ENCODE measurements around the gene NOL4L.

The NOL4L gene

DNA sequence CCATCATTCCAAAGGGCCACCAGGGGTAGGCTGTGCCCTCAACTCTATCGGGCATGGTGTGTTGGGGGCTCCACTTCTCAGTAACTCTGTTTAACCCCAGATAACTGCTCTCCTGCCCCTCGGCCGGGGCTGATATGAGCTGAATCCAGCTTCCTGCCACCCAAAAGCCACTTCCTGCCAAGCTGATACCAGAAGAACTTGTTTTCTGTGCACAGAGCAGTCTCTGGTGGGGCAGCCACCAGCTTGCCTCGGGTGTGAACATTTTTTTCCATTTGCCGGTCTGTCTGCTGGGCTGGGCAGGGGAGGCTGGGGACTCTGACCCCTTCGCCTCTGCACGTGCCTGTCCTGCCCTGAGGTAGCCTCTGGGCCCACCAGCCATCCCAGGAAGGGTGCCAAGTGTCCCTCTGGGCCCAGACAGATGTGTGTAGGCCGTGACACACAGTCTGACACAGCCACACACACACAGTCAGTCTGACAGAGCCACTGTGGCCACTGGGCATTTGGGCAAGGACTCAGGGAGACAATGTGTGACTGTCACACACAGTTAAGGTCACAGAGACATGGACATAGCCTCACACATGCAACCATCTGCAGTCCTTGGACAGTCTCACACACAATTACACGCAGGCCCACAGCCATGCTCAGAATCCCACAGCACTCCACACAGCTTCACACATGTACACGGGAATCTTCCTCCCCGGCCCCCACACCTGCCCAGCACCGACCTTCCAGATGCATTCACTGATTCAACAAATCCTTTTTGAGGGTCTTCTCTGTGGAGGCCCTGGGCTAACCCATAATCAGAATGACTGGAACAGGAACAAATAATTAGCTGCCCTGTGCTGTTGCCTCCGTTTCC, 45.1 kb downstream of the NOL4L start:
- peak in 1 of 2 experiments; percentile 54 for DNase-seq (ENCODE audit: low read depth in 2 of 2)

DNA sequence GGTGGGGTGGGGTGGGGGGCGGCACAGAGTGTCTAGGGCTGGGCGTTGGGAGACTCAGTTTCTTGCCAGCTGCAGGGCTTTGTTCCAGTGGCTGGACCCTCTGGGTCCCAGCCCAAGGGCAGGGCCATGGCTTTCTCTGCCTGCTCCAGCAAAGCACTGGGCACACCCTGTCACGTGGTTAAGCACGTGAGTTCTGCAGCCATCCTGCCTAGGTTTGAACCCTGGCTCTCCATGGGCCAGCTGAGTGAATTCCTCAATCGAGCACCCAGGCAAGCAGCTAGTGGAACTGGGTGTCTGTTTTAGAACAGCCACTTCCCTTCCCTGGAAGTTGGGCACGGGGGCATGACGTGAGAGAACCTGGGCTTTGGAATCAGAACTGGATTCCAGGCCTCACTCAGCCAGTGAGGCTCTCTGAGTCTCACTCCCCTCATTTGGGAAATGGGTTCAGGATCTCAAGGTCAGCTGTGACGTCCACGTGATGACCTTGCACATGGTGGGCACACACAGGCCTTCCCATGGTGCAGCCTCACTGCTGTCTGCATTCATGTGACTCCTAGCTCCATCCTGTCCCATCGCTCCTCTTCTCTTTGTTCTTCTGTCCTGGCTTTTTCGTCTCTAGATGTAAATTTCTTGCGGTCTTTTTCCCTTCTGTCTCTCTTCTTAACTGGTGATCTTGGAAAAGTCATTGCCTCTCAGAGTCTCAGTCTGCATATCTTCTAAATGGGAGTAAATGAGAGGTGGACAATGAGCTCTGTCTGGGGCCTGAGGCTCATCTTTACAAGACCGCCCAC, 45.9 kb downstream of the NOL4L start:
- DNase-seq (ENCODE audit: low read depth in 2 of 2): no peak

DNA sequence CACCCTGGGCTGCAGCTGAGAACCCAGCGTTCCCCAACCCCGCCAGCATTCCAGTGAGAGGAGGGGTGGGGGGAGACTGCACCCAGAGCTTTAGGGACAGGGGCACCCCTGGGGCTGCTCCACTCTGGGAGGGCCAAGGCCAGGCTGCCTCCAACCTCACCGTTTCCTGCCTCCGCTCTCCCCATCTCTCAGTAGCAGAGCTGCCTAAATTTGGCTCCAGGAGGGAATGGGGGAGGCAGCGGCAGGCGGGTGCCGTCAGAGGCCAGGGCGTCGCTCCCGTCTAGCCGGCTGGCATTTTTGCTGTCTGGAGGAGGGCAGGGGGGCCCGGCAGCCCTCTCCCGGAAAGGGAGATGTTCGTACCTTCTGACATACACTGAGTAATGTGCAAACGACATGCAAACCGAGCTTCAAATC, 46.6 kb downstream of the NOL4L start:
- DNase-seq (ENCODE audit: low read depth in 2 of 2): no peak

DNA sequence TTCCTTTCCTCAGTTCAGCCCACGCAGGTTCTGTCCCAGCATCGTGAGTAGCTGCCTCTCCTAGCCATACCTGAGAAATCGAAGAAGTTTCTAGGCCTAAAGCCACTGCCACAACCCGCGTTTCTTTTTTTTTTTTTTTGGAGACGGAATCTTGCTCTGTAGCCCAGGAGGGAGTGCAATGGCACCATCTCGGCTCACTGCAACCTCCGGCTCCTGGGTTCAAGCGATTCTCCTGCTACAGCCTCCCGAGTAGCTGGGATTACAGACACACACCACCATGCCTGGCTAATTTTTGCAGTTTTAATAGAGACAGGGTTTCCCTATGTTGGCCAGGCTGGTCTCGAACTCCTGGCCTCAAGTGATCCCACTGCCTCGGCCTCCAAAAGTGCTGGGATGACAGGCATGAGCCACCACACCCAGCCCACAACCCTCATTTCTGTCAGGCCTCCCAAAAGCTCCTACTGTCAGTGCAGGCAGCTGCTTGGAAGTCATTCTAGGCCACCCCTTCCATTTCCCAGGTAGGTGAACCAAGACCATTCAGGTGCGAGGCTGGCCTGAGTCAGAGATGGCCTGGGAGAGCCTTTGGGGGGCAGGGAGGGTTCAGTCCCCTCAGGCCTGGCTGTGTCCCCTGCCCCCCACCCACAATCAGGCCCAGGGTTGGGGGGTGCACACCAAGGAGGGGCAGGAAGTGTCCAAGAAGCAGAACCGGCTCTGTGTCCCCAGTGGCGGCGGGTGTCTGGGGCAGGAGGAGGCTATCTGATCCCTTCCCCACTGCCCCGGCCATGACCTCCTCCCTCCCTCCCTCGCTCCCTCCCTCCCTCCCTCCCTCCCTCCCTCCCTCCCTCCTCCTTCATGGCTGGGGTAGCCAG, 47.2 kb downstream of the NOL4L start:
- DNase-seq (ENCODE audit: low read depth in 2 of 2): no peak

DNA sequence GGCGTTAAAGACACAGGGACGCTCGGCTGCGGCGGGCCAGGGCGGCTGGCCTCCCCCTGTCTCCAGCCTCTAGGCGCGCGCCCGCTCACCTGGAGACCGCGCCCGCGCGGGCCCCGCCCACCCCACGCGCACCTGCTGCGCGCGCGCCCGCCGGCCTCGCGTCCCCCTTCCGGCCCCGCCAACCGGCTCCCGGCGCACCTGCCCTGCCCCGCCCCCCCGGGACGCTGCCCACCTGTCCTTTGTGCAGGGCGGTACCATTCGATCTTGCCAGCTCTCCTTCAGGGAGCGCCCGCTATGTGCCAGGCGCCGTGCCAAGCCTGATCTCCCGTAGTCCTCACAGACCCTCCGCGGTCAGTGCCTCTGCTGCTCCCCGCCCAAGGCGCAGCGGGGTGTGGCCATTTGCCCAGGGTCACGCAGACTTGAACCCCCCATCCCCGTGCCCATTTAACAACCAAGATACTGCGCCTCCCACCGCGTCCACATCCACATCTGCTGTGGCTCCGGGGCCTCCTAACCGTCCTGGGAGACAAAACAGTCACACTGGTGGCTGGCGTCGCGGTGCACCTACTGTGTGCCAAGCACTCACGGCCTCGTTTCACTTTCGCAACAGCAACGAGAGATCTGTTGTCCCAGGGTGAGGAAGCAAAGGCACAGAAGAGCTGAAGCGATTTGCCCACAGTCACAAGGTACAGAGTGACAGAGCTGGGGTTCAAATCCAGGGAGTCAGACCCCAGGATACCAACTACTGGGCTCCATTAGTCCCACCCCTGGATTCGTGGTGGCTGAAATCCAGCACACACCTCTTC, 48.1 kb downstream of the NOL4L start:
- no peak for DNase-seq (ENCODE audit: low read depth in 2 of 2)

DNA sequence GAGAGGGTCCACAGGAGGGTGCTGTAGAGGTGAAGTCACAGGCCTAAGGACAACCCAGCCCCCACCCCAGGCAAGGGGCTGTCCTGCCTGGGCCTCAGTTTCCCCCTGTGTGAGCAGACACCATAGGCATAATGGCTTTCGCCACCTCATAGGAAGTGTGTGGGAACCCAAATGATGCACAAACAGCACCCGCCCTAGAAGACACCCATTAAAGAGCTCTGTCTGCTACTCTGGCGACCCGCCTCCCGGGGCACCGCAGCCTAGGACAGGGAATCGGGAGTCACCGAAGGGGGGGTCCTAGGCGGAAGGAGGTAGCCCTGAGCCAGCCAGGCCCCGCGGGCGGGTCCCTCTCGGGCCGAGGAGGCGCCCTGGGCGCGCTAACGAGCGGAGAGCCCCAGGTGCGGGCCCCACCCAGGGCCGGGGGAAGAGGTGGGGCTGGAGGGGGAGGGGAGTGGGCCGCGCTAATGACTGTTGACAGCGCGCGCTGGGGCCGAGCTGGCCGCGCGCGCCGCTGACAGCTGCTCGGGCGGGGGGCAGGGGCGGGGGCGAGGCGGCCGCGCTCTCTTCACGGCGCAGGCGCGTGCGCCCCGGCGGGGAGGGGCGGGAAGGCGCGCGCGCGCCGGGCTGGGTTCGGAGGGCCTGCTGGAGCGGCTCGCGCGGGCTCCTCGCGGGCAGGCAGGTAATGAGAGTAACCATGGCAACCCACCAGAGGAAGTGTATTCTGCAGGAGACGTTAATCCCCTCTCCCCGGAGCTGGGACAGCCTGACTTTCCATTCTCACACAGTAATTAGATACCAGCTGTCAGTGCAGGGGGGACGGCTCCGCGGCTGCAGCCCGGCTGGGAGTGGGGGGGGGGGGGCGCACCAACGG, 48.9 kb downstream of the NOL4L start:
- no peak for DNase-seq (ENCODE audit: low read depth in 2 of 2)

DNA sequence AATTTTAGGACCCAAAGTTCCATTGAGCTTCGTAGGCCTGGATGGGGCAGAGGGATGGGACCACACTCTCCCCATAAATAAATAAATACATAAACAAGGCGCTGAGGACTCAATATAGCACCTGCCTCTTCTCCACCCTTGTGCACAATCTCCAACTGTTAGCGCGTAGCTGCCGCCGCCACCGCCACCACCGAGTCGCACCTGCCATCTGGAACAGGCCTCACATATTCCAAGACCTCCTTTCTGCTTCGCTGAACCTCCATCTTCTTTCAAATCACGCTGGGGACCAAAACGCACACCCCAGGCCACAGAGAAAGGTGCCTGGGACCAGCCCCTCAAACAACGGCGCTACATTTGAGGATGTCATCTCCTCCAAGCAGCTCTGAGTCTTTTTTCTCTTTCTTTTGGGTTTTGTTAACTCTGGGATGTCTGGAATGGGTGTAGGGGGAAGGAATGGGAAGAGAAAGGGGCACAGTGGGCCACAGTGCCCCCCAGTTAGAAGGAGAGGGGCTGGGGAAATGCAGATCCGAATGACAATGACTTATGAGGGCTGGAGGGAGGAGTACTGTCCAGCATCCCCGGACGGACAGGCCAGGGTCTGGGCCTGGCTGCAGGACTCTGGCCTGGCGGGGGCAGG, 49.7 kb downstream of the NOL4L start:
- DNase-seq (ENCODE audit: low read depth in 2 of 2): no peak

DNA sequence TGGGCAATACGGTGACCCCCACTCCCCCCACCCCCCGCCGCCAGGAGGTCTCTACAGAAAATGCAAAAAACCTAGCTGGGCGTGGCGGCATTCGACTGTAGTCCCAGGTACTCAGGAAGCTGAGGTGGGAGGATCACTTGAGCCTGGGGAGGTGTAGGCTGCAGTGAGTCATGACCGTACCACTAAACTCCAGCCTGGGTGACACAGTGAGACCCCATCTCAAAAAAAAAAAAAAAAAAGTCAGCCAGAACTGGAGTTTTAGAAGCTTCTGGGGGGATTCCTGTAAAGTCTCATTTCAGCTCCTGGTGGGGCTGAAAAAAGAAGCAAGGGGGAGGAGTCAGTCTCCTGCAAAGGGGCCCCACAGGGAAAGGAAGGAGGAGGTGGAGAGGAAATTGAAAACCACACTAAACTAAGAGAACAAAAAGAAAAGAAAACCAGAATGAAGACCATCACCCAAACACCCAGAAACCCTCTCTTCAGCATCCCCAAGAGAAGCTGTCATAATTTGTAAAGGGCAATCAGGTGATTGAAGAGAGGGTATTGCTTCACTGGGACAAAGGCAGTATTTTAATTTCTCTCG, 50.4 kb downstream of the NOL4L start:
- DNase-seq (ENCODE audit: low read depth in 2 of 2): no peak

DNA sequence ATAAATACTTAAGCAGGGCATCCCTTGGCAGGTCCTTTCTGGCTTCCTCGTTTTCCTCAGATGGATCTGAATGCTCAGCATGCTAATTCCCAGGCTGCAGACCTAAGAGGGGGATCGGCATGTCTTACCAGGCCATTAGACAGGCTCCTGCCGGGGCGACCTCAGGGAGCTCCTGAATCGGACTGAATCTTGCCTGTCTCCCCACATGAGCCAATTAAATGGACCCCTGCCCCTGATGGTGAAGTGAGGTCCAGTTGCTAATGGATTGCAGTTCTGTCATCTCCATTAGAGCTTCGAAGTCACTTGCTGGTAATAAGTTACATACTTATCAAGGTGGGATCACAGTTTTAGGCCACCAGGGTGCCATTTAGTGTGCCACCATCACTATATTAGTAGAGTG, 51.4 kb downstream of the NOL4L start:
- DNase-seq (ENCODE audit: low read depth in 2 of 2): no peak

DNA sequence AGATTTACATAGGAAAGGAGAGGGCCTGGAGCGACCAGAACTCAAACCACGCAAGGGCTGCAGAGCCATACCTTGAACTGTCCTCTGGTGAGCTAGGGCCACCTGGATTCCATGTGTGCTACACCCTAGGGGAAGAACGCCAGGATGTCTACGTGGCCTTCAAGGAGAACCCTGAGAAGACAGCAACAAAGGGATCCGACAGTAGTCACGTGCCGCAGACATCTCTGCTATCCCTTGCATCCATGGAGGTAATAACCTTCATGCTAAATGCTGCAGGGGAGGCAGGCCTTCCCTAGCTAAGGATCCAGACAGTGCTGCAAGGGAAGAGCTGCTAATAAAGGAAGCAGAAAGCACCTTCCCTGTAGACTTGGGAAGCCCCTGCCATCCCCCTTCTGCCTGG, 52.9 kb downstream of the NOL4L start:
- no peak for DNase-seq (ENCODE audit: low read depth in 2 of 2)

DNA sequence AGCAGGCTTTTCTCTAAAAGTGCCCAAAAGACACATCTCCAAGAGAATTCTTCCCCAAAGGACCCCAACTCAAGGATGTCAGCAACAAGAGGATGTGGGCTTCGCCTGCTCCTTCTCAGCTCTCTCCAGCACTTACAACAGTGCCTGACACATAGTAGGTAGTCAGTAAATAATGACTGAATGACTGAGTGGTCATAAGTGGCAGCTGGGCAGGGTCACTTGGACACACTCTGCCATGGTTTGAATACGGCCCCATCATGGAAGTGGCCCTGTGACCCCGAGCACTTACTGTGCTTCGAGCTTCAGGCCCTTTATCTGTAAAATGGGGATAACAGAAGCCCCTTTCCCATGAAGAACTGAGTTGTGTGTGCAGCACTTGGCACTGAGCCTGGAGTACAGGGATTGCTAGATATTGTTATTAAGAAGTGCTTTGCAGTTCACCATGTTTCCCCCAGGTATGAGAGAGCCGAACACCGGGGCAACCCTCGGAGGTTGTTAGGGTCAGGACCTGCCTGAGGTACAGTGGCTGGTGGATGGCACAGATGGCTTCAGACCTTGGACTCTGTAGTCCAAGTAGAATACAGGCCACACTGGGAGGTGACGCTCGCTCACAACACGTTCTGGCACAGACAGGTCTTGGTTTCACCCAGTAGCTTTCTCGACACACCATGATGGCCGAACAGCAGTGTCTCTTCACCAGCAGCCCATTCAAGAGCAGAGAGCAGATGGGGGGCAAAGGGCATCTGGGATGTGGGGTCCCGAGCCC, 56.0 kb downstream of the NOL4L start:
- DNase-seq (ENCODE audit: low read depth in 2 of 2): no peak

DNA sequence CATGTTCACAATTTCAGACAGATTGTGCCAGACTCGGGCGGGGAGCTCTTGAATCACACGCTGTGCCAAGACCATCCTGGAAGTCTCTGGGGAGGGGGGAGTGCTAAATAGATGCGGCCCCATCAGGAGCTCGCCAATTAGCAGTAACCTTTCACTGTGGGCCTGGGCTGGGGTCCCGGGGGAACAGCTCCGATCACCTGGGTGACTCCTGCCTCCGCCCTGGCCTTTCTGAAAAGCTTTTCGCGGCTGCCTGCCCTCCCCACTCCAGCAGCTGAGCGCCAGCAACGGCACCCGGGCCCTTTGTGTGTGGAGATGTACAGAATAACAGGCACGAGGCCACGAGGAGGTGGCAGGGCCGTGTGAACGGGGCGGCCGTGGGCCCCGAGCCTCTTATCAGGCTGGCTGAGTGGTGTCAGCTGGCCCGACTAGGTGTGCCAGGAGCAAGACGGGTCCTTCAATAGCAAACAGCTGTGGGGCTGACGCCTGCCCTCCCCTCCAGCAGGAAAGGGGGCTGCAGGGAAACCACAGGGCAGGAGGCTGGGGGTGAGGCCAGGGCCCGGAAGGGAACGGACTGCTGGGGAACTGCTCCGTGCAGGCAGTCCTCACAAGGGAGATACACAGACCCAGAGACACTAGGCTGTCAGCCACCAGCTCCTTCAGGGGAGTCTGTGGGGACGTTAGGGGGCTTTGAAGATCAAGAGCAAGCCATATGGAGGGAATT, 56.8 kb downstream of the NOL4L start:
- no peak for DNase-seq (ENCODE audit: low read depth in 2 of 2)

DNA sequence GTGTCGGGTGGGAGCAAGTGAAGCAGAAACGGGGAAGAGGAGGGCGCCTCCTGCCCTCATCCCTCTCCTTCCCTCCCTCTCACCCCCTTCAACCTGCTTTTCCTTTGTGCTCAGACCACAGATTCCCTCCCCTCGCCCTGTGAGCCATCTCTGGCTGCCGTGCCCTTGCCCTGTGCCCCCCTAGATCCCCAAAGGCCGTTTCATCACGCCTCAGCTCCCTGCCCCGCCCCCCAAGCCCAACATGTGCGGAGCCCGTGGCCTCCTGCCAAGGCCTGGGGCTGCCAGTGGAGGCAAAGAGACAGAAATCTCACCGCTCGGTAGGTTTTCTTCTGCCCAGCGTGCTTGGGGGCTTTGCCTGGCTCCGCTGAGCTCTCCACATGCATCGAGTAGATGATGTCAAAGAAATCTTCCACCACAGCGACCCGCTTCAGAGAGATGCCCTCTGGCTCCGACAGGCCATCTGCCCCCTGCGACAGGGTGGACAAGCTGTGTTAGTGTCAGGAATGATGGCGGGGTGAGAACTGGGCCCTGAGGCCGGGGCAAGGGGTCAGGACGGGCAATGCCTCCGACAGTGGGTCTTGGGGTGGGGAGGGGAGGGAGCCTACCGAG, 57.6 kb downstream of the NOL4L start:
- no peak for DNase-seq (ENCODE audit: low read depth in 2 of 2)

DNA sequence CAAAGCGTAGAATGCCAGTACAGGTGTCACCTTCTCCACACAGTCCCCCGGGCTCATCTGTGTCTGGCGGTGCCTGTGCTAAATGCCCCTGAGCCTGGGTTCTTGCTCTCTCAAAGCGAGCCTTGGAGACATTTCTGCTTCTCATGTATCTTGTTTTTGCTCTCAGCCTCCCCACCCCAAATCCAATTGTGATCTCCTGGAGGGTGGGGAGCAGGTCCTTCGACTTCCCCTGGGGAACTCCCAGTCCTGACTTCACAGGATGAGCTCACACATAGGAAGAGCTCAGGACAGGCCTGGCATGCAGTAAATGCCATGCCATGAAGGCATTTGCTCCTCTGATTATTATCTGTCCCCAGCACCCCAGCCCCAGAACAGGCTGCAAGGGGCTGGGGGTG, 58.1 kb downstream of the NOL4L start:
- DNase-seq (ENCODE audit: low read depth in 2 of 2): no peak

DNA sequence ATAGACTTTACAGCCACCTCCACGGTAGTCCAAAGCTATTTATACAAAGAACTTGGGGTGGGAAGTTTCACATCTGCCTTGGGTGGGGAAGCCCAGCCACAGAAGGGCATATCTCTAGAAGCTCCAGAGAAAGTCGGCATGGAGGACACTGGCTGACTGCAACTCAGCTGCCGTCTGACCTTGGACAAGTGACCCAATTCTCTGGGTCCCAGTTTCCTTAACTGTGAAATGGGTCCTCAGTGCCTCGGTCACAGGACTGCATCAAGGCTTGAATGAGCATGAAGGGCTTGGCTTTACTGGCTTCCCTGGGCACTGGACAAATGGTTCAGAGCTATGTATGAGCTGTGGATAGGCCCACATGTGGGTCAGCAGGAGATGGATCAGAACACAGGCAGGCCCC, 58.6 kb downstream of the NOL4L start:
- no peak for DNase-seq (ENCODE audit: low read depth in 2 of 2)

DNA sequence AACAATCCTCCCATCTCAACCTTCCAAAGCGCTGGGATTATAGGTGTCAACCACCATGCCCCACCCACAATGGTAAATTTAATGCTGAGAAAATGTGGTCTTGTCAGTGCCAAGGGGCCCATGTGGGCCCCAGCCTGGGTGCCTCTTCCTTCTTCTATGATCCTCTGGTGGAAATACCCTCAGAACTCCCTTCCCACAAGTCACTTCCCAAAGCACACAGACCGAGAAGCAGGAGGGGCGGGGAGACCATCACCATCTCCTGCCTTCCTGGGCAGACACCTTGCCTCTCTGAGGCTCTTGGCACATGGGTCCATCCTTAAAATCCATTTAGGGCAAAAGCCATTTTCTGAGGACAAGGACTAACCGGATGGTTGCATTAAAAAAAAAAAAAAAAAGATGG, 59.0 kb downstream of the NOL4L start:
- DNase-seq (ENCODE audit: low read depth in 2 of 2): no peak

DNA sequence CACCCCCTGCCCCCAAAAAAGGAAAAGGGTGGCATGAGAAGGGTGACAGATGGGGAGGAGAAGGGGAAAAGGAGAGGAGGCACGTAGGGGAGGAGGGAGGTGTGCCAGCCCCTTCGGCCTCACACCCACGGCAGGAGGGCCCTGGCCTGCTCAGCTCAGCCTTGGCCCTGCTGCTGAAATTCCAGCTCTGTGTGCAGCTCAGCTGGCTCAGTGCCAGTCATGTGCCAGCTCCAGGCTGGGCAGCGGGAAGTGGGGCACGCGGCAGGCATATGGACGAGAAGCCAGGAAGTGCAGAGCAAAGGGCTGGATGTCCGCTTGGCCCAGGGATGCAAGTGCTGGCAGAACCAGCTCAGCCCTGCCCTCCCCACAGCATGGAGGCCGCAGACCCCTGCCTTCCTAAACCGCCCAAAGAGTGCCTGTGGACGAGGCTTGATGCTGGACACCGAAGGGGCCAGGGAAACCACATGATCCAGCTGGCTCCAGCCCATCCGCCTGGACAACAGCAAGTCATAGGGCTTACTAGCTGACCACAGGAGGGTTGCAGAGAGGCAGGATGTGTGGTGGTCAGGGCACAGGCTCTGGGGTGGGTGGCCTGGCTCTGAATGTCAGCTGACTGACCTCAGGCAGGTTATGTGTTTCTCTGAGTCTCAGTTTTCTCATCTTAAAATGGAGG, 60.2 kb downstream of the NOL4L start:
- DNase-seq (ENCODE audit: low read depth in 2 of 2): no peak
